Measurements from ENCODE around the gene ADAMTSL1. TPM values are rescaled to one million over a fixed set of nuclear protein-coding genes. Genes with fewer than 3 reads are reported as not detected.

The ADAMTSL1 gene, protein sequence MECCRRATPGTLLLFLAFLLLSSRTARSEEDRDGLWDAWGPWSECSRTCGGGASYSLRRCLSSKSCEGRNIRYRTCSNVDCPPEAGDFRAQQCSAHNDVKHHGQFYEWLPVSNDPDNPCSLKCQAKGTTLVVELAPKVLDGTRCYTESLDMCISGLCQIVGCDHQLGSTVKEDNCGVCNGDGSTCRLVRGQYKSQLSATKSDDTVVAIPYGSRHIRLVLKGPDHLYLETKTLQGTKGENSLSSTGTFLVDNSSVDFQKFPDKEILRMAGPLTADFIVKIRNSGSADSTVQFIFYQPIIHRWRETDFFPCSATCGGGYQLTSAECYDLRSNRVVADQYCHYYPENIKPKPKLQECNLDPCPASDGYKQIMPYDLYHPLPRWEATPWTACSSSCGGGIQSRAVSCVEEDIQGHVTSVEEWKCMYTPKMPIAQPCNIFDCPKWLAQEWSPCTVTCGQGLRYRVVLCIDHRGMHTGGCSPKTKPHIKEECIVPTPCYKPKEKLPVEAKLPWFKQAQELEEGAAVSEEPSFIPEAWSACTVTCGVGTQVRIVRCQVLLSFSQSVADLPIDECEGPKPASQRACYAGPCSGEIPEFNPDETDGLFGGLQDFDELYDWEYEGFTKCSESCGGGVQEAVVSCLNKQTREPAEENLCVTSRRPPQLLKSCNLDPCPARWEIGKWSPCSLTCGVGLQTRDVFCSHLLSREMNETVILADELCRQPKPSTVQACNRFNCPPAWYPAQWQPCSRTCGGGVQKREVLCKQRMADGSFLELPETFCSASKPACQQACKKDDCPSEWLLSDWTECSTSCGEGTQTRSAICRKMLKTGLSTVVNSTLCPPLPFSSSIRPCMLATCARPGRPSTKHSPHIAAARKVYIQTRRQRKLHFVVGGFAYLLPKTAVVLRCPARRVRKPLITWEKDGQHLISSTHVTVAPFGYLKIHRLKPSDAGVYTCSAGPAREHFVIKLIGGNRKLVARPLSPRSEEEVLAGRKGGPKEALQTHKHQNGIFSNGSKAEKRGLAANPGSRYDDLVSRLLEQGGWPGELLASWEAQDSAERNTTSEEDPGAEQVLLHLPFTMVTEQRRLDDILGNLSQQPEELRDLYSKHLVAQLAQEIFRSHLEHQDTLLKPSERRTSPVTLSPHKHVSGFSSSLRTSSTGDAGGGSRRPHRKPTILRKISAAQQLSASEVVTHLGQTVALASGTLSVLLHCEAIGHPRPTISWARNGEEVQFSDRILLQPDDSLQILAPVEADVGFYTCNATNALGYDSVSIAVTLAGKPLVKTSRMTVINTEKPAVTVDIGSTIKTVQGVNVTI (N-terminal part only)
- total RNA-seq (2014; rRNA removed; shearing (Covaris generic)) = not detected in 2 replicates
- total RNA-seq (2022) = not detected in 2 replicates
- Bru-seq, nascent RNA = percentile 0 among the genes with signal in this experiment
- percentile 1 among the genes with signal in this experiment for BruChase-seq, experiment 1, labeled RNA remaining after a 6-hour chase
- BruChase-seq, experiment 2, labeled RNA remaining after a 2-hour chase = percentile 1 among the genes with signal in this experiment
- long read RNA-seq = 0 reads

DNA sequence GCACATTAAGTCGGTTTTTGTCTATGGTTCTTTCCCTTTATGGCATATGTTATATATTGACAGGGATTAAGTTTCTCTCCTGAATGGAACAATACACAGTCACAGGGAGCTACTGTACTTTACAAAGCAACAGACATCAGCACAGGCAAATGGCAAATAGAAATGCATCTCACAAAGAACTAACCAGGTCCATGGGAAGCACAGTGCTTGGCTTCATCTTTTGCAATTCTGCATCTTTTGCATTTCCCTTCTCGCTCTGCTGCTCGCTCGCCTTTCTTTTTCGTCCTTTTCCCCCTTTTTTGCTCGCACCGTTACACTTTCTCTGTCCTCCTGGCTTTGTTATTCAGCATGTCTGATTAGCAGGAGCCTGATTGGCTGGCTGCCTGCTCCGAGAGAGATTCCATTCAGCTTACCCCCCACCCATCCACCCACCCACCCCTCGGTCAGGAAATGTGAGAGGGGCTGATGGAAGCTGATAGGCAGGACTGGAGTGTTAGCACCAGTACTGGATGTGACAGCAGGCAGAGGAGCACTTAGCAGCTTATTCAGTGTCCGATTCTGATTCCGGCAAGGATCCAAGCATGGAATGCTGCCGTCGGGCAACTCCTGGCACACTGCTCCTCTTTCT is at the start of gene ADAMTSL1:
TSS of gene ADAMTSL1 (plus strand) at position 502 of the 628 bp plus-strand sequence. CDS start at position 582, 80 bp downstream.
- Histone ChIP-seq H4K20me1 (ENCODE audit: insufficient read depth, low read length) (no peaks in the 10 kb centered on the region), H3K36me3 (ENCODE audit: insufficient read depth, low read length) (no peaks in the 10 kb centered on the region), H3K27ac (ENCODE audit: low read depth, low read length, poor library complexity, severe bottlenecking) (no peak within 1 kb of the TSS), H3K9me3 (ENCODE audit: low read length) (no peaks in the 10 kb centered on the region), H3K4me1 (ENCODE audit: insufficient read depth, low read length, poor library complexity, severe bottlenecking) (no peaks in the 10 kb centered on the region), H2AFZ (ENCODE audit: low read length) (no peak within 1 kb of the TSS), H3K4me2 (ENCODE audit: low read length) (no peak within 1 kb of the TSS), H3K4me3 (ENCODE audit: low read depth, low read length, poor library complexity, severe bottlenecking) (no peak within 1 kb of the TSS), H3K9me2 (ENCODE audit: insufficient read depth, low read length) (no peaks in the 10 kb centered on the region), H3K79me2 (ENCODE audit: insufficient read depth, low read depth, low read length) (no peaks in the 10 kb centered on the region)
- no peak for DNase-seq (ENCODE audit: low spot score)
- BruUV-seq (replicated peaks) = no TSS peak
- CTCF ChIA-PET (ENCODE audit: unreplicated experiment) = no interaction called here
- intact Hi-C loops (cut with micrococcal nuclease; ENCODE audit: unreplicated experiment) = no loop called here
- POLR2A ChIA-PET = interaction anchor here (0.6 kb wide), 1 partner anchor 26 kb away, joined by 3 read pairs; no protein-coding TSS in a partner anchor
- no peak for TF ChIP-seq CTCF (conservative IDR thresholded peaks at IDR 0.05; ENCODE audit: low read length)

GRCh38 chr9:18427691-18428090 is 46.3 kb upstream of the ADAMTSL1 start:
- Histone ChIP-seq H3K4me2 (ENCODE audit: low read length) (no peak overlapping the region), H3K9me3 (ENCODE audit: low read length) (no peaks in the 10 kb centered on the region), H3K36me3 (ENCODE audit: insufficient read depth, low read length) (no peaks in the 10 kb centered on the region), H3K4me1 (ENCODE audit: insufficient read depth, low read length, poor library complexity, severe bottlenecking) (no peaks in the 10 kb centered on the region), H3K79me2 (ENCODE audit: insufficient read depth, low read depth, low read length) (no peaks in the 10 kb centered on the region), H4K20me1 (ENCODE audit: insufficient read depth, low read length) (no peaks in the 10 kb centered on the region), H3K27ac (ENCODE audit: low read depth, low read length, poor library complexity, severe bottlenecking) (no peak overlapping the region), H3K4me3 (ENCODE audit: low read depth, low read length, poor library complexity, severe bottlenecking) (no peak overlapping the region), H2AFZ (ENCODE audit: low read length) (no peak overlapping the region), H3K9me2 (ENCODE audit: insufficient read depth, low read length) (no peaks in the 10 kb centered on the region)
- POLR2A ChIA-PET = interaction anchor here (0.6 to 1.4 kb wide), 4 partner anchors 14 to 394 kb away, joined by 3 read pairs; no protein-coding TSS in a partner anchor
- TF ChIP-seq EZH2phosphoT487 (IDR thresholded peaks at IDR 0.05; ENCODE audit: borderline replicate concordance, low read depth, low read length) (no peak), CTCF (conservative IDR thresholded peaks at IDR 0.05; ENCODE audit: low read length) (no peak)
- intact Hi-C loops (cut with micrococcal nuclease; ENCODE audit: unreplicated experiment) = no loop called here
- CTCF ChIA-PET (ENCODE audit: unreplicated experiment) = no interaction called here
- BruUV-seq (replicated peaks) = no TSS peak
- DNase-seq (ENCODE audit: low spot score) = no peak
